ENCODE results near the gene DBN1. TPM values are rescaled to one million over a fixed set of nuclear protein-coding genes. Genes with fewer than 3 reads are reported as not detected.

The DBN1 gene
- total and polyA plus RNA-seq, 2 experiments from 2014 or later: 106 to 290 TPM

DNA sequence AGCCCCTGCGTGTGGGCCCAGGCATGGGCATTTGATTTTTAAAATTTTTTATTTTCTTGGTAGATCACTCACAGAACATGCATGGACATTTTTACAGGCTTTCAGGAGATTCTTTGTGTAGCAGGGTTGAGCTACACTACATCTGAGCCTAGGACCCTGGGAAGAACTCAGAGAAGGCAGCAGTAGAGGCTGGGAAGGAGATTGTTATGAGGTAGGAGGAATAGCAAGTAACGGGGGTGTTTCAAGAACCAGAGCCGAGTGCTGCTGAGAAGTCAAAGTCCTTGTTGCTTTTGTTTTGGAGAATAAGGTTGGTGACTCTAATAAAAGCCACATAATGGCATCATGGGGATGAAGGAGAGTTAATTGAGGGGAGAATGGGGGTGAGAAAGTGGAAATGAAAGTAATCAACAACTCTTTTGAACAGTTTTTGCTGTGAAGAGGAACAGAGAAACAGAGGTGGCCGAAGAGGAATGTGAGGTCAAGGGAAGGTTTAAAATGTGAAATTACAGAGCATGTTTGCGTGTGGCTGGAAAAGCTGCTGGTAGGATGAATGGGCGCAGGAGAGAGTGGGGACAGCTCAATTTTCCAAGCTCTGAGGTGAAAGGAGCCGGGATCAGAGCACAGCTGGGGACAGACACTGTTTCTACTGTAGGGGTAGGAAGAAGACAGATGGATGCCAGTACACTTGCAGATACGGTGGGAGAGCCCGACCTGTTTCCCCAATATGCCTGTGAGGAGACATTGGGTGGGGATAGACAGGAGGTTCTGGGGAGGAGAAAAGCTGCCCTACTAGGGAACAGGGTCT is 28.6 kb upstream of the DBN1 start:
- Histone ChIP-seq H2AFZ (no peak overlapping the region), H3K79me2 (replicated peaks; ENCODE audit: insufficient read depth) (no peaks in the 10 kb centered on the region), H3F3A (replicated peaks; ENCODE audit: low read depth) (peaks cover 11% of the 10 kb centered on the region; the same call in 1 of the 2 replicates), H3K9me2 (ENCODE audit: insufficient read depth) (no peaks in the 10 kb centered on the region), H3K27ac (ENCODE audit: low read depth) (no peak overlapping the region), H3K4me3 (no peak overlapping the region), H3K4me2 (no peak overlapping the region), H3K4me1 (ENCODE audit: insufficient read depth) (peaks cover 23% of the 10 kb centered on the region), H4K20me1 (replicated peaks; ENCODE audit: insufficient read depth) (no peaks in the 10 kb centered on the region; the same call in 1 of the 2 replicates), H3K36me3 (ENCODE audit: insufficient read depth) (no peaks in the 10 kb centered on the region), H3K27me3 (ENCODE audit: insufficient read depth) (peaks cover 22% of the 10 kb centered on the region)
- Mint-ChIP-seq H3K27me3 (ENCODE audit: insufficient read depth, low read depth, poor library complexity) (peaks cover 28% of the 10 kb centered on the region), H3K27ac (no peak overlapping the region), H3K4me1 (peaks cover 28% of the 10 kb centered on the region), H3K36me3 (ENCODE audit: low read depth) (peaks cover 6% of the 10 kb centered on the region), H3K4me3 (no peak overlapping the region; the same call in 2 of the 3 replicates), H3K9me3 (no peaks in the 10 kb centered on the region)
- no peak for TF ChIP-seq EZH2phosphoT487 (IDR thresholded peaks at IDR 0.05; ENCODE audit: unreplicated experiment)
- TF ChIP-seq ETS1 (IDR thresholded peaks at IDR 0.05): no peak
- TF ChIP-seq, protein P1, sequence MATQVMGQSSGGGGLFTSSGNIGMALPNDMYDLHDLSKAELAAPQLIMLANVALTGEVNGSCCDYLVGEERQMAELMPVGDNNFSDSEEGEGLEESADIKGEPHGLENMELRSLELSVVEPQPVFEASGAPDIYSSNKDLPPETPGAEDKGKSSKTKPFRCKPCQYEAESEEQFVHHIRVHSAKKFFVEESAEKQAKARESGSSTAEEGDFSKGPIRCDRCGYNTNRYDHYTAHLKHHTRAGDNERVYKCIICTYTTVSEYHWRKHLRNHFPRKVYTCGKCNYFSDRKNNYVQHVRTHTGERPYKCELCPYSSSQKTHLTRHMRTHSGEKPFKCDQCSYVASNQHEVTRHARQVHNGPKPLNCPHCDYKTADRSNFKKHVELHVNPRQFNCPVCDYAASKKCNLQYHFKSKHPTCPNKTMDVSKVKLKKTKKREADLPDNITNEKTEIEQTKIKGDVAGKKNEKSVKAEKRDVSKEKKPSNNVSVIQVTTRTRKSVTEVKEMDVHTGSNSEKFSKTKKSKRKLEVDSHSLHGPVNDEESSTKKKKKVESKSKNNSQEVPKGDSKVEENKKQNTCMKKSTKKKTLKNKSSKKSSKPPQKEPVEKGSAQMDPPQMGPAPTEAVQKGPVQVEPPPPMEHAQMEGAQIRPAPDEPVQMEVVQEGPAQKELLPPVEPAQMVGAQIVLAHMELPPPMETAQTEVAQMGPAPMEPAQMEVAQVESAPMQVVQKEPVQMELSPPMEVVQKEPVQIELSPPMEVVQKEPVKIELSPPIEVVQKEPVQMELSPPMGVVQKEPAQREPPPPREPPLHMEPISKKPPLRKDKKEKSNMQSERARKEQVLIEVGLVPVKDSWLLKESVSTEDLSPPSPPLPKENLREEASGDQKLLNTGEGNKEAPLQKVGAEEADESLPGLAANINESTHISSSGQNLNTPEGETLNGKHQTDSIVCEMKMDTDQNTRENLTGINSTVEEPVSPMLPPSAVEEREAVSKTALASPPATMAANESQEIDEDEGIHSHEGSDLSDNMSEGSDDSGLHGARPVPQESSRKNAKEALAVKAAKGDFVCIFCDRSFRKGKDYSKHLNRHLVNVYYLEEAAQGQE (IDR thresholded peaks at IDR 0.05; ENCODE audit: unreplicated experiment): no peak
- TF ChIP-seq, protein P2, sequence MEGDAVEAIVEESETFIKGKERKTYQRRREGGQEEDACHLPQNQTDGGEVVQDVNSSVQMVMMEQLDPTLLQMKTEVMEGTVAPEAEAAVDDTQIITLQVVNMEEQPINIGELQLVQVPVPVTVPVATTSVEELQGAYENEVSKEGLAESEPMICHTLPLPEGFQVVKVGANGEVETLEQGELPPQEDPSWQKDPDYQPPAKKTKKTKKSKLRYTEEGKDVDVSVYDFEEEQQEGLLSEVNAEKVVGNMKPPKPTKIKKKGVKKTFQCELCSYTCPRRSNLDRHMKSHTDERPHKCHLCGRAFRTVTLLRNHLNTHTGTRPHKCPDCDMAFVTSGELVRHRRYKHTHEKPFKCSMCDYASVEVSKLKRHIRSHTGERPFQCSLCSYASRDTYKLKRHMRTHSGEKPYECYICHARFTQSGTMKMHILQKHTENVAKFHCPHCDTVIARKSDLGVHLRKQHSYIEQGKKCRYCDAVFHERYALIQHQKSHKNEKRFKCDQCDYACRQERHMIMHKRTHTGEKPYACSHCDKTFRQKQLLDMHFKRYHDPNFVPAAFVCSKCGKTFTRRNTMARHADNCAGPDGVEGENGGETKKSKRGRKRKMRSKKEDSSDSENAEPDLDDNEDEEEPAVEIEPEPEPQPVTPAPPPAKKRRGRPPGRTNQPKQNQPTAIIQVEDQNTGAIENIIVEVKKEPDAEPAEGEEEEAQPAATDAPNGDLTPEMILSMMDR (conservative IDR thresholded peaks at IDR 0.05; ENCODE audit: low read depth in 2 of 2): no peak
- no peak for TF ChIP-seq STAT1 (IDR thresholded peaks at IDR 0.05; ENCODE audit: unreplicated experiment)
- TF ChIP-seq, protein P3, sequence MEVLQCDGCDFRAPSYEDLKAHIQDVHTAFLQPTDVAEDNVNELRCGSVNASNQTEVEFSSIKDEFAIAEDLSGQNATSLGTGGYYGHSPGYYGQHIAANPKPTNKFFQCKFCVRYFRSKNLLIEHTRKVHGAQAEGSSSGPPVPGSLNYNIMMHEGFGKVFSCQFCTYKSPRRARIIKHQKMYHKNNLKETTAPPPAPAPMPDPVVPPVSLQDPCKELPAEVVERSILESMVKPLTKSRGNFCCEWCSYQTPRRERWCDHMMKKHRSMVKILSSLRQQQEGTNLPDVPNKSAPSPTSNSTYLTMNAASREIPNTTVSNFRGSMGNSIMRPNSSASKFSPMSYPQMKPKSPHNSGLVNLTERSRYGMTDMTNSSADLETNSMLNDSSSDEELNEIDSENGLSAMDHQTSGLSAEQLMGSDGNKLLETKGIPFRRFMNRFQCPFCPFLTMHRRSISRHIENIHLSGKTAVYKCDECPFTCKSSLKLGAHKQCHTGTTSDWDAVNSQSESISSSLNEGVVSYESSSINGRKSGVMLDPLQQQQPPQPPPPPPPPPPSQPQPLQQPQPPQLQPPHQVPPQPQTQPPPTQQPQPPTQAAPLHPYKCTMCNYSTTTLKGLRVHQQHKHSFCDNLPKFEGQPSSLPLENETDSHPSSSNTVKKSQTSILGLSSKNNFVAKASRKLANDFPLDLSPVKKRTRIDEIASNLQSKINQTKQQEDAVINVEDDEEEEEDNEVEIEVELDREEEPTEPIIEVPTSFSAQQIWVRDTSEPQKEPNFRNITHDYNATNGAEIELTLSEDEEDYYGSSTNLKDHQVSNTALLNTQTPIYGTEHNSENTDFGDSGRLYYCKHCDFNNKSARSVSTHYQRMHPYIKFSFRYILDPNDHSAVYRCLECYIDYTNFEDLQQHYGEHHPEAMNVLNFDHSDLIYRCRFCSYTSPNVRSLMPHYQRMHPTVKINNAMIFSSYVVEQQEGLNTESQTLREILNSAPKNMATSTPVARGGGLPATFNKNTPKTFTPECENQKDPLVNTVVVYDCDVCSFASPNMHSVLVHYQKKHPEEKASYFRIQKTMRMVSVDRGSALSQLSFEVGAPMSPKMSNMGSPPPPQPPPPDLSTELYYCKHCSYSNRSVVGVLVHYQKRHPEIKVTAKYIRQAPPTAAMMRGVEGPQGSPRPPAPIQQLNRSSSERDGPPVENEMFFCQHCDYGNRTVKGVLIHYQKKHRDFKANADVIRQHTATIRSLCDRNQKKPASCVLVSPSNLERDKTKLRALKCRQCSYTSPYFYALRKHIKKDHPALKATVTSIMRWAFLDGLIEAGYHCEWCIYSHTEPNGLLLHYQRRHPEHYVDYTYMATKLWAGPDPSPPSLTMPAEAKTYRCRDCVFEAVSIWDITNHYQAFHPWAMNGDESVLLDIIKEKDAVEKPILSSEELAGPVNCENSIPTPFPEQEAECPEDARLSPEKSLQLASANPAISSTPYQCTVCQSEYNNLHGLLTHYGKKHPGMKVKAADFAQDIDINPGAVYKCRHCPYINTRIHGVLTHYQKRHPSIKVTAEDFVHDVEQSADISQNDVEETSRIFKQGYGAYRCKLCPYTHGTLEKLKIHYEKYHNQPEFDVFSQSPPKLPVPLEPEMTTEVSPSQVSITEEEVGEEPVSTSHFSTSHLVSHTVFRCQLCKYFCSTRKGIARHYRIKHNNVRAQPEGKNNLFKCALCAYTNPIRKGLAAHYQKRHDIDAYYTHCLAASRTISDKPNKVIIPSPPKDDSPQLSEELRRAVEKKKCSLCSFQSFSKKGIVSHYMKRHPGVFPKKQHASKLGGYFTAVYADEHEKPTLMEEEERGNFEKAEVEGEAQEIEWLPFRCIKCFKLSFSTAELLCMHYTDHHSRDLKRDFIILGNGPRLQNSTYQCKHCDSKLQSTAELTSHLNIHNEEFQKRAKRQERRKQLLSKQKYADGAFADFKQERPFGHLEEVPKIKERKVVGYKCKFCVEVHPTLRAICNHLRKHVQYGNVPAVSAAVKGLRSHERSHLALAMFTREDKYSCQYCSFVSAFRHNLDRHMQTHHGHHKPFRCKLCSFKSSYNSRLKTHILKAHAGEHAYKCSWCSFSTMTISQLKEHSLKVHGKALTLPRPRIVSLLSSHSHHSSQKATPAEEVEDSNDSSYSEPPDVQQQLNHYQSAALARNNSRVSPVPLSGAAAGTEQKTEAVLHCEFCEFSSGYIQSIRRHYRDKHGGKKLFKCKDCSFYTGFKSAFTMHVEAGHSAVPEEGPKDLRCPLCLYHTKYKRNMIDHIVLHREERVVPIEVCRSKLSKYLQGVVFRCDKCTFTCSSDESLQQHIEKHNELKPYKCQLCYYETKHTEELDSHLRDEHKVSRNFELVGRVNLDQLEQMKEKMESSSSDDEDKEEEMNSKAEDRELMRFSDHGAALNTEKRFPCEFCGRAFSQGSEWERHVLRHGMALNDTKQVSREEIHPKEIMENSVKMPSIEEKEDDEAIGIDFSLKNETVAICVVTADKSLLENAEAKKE (CRISPR knock-in tag; IDR thresholded peaks at IDR 0.05): no peak
- no peak for TF ChIP-seq POLR2AphosphoS5 (IDR thresholded peaks at IDR 0.05; ENCODE audit: low read depth)
- TF ChIP-seq ZNF114 (CRISPR knock-in tag; IDR thresholded peaks at IDR 0.05): no peak
- no peak for TF ChIP-seq ZNF331 (CRISPR knock-in tag; IDR thresholded peaks at IDR 0.05; ENCODE audit: low read depth)
- no peak for TF ChIP-seq EZH2 (IDR thresholded peaks at IDR 0.05; ENCODE audit: low read depth, unreplicated experiment)
- no peak for TF ChIP-seq NANOG (IDR thresholded peaks at IDR 0.05; ENCODE audit: borderline replicate concordance)
- TF ChIP-seq JUNB (IDR thresholded peaks at IDR 0.05; ENCODE audit: unreplicated experiment): no peak
- TF ChIP-seq CREB1 (CRISPR knock-in tag; IDR thresholded peaks at IDR 0.05; ENCODE audit: low read depth): no peak
- ATAC-seq: no peak
- DNase-seq (ENCODE audit: low spot score): no peak
